Vagina (tissue), 2 donors: ENCODE measurements around the gene OTULIN. TPM values are rescaled to one million over a fixed set of nuclear protein-coding genes. Genes with fewer than 3 reads are reported as not detected.

Experiments used
- DNase-seq, 2 donors: peaks; one replicate each; pipeline ENCODE4 v3.0.0-alpha.2; 2017; ENCODE audit errors: extremely low spot score in 2 of 2
- H3K27ac ChIP-seq: fragments of 200-600 bp; sonication (generic); one replicate; pipeline ENCODE4 v1.5.1; 2019
- H3K27me3 ChIP-seq: fragments of 200-600 bp; sonication (generic); one replicate; pipeline ENCODE4 v1.5.1; 2019
- H3K36me3 ChIP-seq, 2 donors: fragments of 200-600 bp; sonication (generic); one replicate each; pipeline ENCODE4 v1.5.1; 2017 to 2019
- H3K4me1 ChIP-seq: fragments of 200-600 bp; sonication (generic); one replicate; pipeline ENCODE4 v1.5.1; 2019
- H3K4me3 ChIP-seq, 2 donors: fragments of 200-600 bp; sonication (generic); 1 replicate in 1 of 2; 2 replicates in 1 of 2; pipeline ENCODE4 v1.5.1; 2016 to 2019
- H3K9me3 ChIP-seq: fragments of 200-600 bp; sonication (generic); one replicate; pipeline ENCODE4 v1.5.1; 2019
- CTCF ChIP-seq, 3 experiments: fragments of 450-650 bp in 2 of 3; fragments of 200-600 bp in 1 of 3; sonication (generic) in 1 of 3; IDR thresholded peaks; one replicate each; pipeline ENCODE4 v1.5.1; 2017 to 2019; ENCODE audit warnings: antibody characterized with exemption in 3 of 3, mild to moderate bottlenecking in 2 of 3, moderate library complexity in 2 of 3
- POLR2A ChIP-seq, 2 donors: fragments of 450-650 bp; IDR thresholded peaks; one replicate each; pipeline ENCODE4 v1.6.1; 2017; ENCODE audit warnings: antibody characterized with exemption in 2 of 2, mild to moderate bottlenecking in 2 of 2, moderate library complexity in 2 of 2
- POLR2AphosphoS5 ChIP-seq, 2 donors: sonication (generic); formaldehyde crosslinking; IDR thresholded peaks; one replicate each; pipeline ENCODE4 v1.9.0; 2017; ENCODE audit warnings: antibody characterized with exemption in 2 of 2, mild to moderate bottlenecking in 2 of 2, low read depth in 1 of 2; ENCODE audit not compliant: insufficient read depth in 1 of 2
- intact Hi-C: fragments of 100-400 bp; cut with DNase I; formaldehyde crosslinking; loops from one replicate; pipeline ENCODE4 v1.15.1; 2023
- total RNA-seq: library from RNA; depleted of rRNA; stranded (reverse); fragments of >200 nt; gene quantifications from one replicate; pipeline ENCODE4 v1.2.3, GENCODE V29; 2016

Gene OTULIN
- 34.1 TPM for total RNA-seq

- peak within 1 kb of the TSS; percentile 80 to 92 for H3K4me3 ChIP-seq
- H3K27me3 ChIP-seq = no peaks in the 10 kb centered on the region
- peak within 1 kb of the TSS; percentile 97 for H3K27ac ChIP-seq
- intact Hi-C loops = no loop called here
- H3K9me3 ChIP-seq = no peaks in the 10 kb centered on the region
- TF ChIP-seq POLR2A (IDR thresholded peaks at IDR 0.05) (peak in 1 of 2 donors; percentile 86), CTCF (IDR thresholded peaks at IDR 0.05) (no peak), POLR2AphosphoS5 (IDR thresholded peaks at IDR 0.05; ENCODE audit: insufficient read depth in 1 of 2, low read depth in 1 of 2) (peak; percentile 46 to 95)
- peaks cover 53% of the 10 kb centered on the region for H3K4me1 ChIP-seq
- peak in 1 of 2 donors; percentile 95 for DNase-seq
- H3K36me3 ChIP-seq = no peaks in the 10 kb centered on the region
Measured at GRCh38 chr5:14664270-14665100, at the start of gene OTULIN. OTULIN (plus strand) TSS chr5:14664718; CDS start chr5:14664826, 108 bp downstream.

DNA sequence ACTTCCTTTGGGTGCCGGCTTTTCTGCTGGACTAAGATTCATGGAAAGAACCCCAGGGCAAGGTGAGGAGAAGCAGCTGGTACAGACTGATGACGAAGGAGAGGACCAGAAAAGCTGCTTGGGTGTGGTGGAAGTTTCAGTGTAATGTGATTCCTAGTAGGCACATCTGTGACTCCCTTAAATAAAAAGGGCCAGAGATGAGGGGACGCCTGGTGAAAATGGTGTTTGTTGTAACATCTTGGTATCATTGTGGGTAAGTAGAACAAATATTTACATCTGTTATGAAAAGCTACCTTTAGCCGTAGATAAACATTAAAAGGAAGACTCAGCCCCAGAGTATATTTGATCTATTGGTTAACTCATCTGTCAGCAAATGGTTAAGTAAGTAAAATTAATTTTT, 49.2 kb upstream of the OTULIN start:
- no peak overlapping the region for H3K4me3 ChIP-seq
- H3K27me3 ChIP-seq = no peaks in the 10 kb centered on the region
- TF ChIP-seq POLR2AphosphoS5 (IDR thresholded peaks at IDR 0.05; ENCODE audit: insufficient read depth in 1 of 2, low read depth in 1 of 2) (no peak), CTCF (IDR thresholded peaks at IDR 0.05) (no peak), POLR2A (IDR thresholded peaks at IDR 0.05) (no peak)
- H3K9me3 ChIP-seq = no peaks in the 10 kb centered on the region
- no peak for DNase-seq
- intact Hi-C loops = no loop called here
- H3K27ac ChIP-seq = no peak overlapping the region
- no peaks in the 10 kb centered on the region for H3K4me1 ChIP-seq
- peaks cover 0 to 6% of the 10 kb centered on the region in 2 donors for H3K36me3 ChIP-seq

GRCh38 chr5:14617441-14617840, 47.1 kb upstream of the OTULIN start:
- TF ChIP-seq POLR2A (IDR thresholded peaks at IDR 0.05) (no peak), CTCF (IDR thresholded peaks at IDR 0.05) (no peak), POLR2AphosphoS5 (IDR thresholded peaks at IDR 0.05; ENCODE audit: insufficient read depth in 1 of 2, low read depth in 1 of 2) (no peak)
- Histone ChIP-seq H3K27me3 (no peaks in the 10 kb centered on the region), H3K4me3 (no peak overlapping the region), H3K4me1 (no peaks in the 10 kb centered on the region), H3K36me3 (peaks cover 0 to 6% of the 10 kb centered on the region in 2 donors), H3K27ac (no peak overlapping the region), H3K9me3 (no peaks in the 10 kb centered on the region)
- intact Hi-C loops = no loop called here
- DNase-seq = no peak

DNA sequence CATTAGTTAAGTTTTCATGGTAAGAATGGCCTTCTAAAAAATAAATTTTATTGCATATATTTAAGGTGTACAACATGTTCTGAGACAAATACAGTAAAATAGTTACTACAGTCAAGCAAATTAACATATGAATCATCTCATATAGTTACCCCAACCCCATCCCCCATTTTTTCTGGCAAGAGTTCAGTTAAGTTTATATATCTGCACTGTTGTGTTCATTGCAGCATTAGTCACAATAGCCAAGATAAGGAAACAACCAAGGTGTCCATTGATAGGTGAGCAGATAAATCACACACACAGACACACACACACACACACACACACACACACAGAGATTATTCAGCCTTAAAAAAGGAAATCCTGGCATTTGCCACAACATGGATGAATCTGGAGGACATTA, 37.2 kb upstream of the OTULIN start:
- DNase-seq = no peak
- H3K36me3 ChIP-seq = no peaks in the 10 kb centered on the region
- no peak overlapping the region for H3K27ac ChIP-seq
- intact Hi-C loops = no loop called here
- H3K27me3 ChIP-seq = no peaks in the 10 kb centered on the region
- no peaks in the 10 kb centered on the region for H3K4me1 ChIP-seq
- no peak overlapping the region for H3K4me3 ChIP-seq
- no peaks in the 10 kb centered on the region for H3K9me3 ChIP-seq
- TF ChIP-seq CTCF (IDR thresholded peaks at IDR 0.05) (no peak), POLR2A (IDR thresholded peaks at IDR 0.05) (no peak), POLR2AphosphoS5 (IDR thresholded peaks at IDR 0.05; ENCODE audit: insufficient read depth in 1 of 2, low read depth in 1 of 2) (no peak)

DNA sequence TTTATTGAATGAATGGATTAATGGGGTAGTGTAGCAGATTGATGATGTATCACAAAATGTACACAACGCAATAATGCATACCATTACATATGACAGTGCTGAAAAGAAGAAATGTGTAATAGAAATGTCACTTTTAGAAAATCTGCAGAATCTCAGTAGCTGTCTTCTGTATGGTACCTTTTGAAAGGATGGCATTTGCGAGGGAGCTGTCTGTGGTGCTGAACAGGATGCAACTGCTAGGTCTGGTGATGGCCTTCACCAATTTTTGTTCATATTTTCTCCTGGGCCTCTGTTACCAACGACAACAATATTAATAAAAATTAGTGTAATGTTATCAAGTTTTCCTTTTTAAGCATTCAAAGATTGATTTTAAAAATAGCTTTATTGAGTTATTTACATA, 36.2 kb upstream of the OTULIN start:
- no peak overlapping the region for H3K27ac ChIP-seq
- no peaks in the 10 kb centered on the region for H3K27me3 ChIP-seq
- no peaks in the 10 kb centered on the region for H3K36me3 ChIP-seq
- no peak for DNase-seq
- no peak for TF ChIP-seq POLR2AphosphoS5 (IDR thresholded peaks at IDR 0.05; ENCODE audit: insufficient read depth in 1 of 2, low read depth in 1 of 2)
- no peak for TF ChIP-seq CTCF (IDR thresholded peaks at IDR 0.05)
- no peak for TF ChIP-seq POLR2A (IDR thresholded peaks at IDR 0.05)
- intact Hi-C loops = no loop called here
- H3K9me3 ChIP-seq = no peaks in the 10 kb centered on the region
- no peak overlapping the region for H3K4me3 ChIP-seq
- H3K4me1 ChIP-seq = no peaks in the 10 kb centered on the region
